H9 (cell line): ENCODE data around the gene CLRN3. TPM values are rescaled to one million over a fixed set of nuclear protein-coding genes. Genes with fewer than 3 reads are reported as not detected.

ENCODE experiments used
- DNase-seq: peaks from one replicate; pipeline ENCODE4 v3.0.0-alpha.2; 2017
- H2AFZ ChIP-seq: one replicate; pipeline ENCODE4 v1.6.1; 2013; ENCODE audit warnings: mild to moderate bottlenecking, low read length, control low read depth, moderate library complexity
- H2AK5ac ChIP-seq: 2 replicates; pipeline ENCODE4 v1.6.1; 2013; ENCODE audit warnings: low read length, control low read depth, mixed read lengths; ENCODE audit not compliant: insufficient read length
- H2BK120ac ChIP-seq: one replicate; pipeline ENCODE4 v1.6.1; 2013; ENCODE audit warnings: low read depth, mild to moderate bottlenecking, low read length, control low read depth, inconsistent platforms; ENCODE audit not compliant: poor library complexity, severe bottlenecking
- H2BK12ac ChIP-seq: 2 replicates; pipeline ENCODE4 v1.6.1; 2013; ENCODE audit warnings: low read length, control low read depth, mixed read lengths, low read depth; ENCODE audit not compliant: insufficient read length
- H2BK15ac ChIP-seq: 2 replicates; pipeline ENCODE4 v1.6.1; 2013; ENCODE audit warnings: low read depth, low read length, control low read depth
- H2BK20ac ChIP-seq: one replicate; pipeline ENCODE4 v1.6.1; 2013; ENCODE audit warnings: low read depth, mild to moderate bottlenecking, low read length, control low read depth, inconsistent platforms; ENCODE audit not compliant: poor library complexity, severe bottlenecking
- H2BK5ac ChIP-seq: 2 replicates; pipeline ENCODE4 v1.6.1; 2013; ENCODE audit warnings: low read length, control low read depth, mixed read lengths; ENCODE audit not compliant: insufficient read length
- H3K14ac ChIP-seq: 2 replicates; pipeline ENCODE4 v1.6.1; 2013; ENCODE audit warnings: low read length, control low read depth; ENCODE audit not compliant: insufficient read depth
- H3K18ac ChIP-seq: 2 replicates; pipeline ENCODE4 v1.6.1; 2013; ENCODE audit warnings: low read depth, mild to moderate bottlenecking, mixed read lengths, low read length, control low read depth; ENCODE audit not compliant: insufficient read length
- H3K23ac ChIP-seq: 2 replicates; pipeline ENCODE4 v1.6.1; 2013; ENCODE audit warnings: low read length, control low read depth, mixed read lengths, low read depth; ENCODE audit not compliant: insufficient read length
- H3K23me2 ChIP-seq: 2 replicates; pipeline ENCODE4 v1.6.1; 2013; ENCODE audit warnings: low read depth, mild to moderate bottlenecking, mixed read lengths, low read length, control low read depth; ENCODE audit not compliant: insufficient read length, poor library complexity, severe bottlenecking
- H3K27ac ChIP-seq: 2 replicates; pipeline ENCODE4 v1.5.1; 2013; ENCODE audit warnings: low read length, control low read depth, mixed read lengths, low read depth; ENCODE audit not compliant: insufficient read length
- H3K27me3 ChIP-seq: 2 replicates; pipeline ENCODE4 v1.6.1; 2013; ENCODE audit warnings: low read length, control low read depth, inconsistent platforms; ENCODE audit not compliant: insufficient read depth
- H3K4ac ChIP-seq: 2 replicates; pipeline ENCODE4 v1.6.1; 2013; ENCODE audit warnings: low read depth, mild to moderate bottlenecking, control low read depth, inconsistent platforms, low read length, moderate library complexity
- H3K4me1 ChIP-seq: 2 replicates; pipeline ENCODE4 v1.6.1; 2013; ENCODE audit warnings: low read length, control low read depth, inconsistent platforms; ENCODE audit not compliant: insufficient read depth
- H3K4me2 ChIP-seq: 2 replicates; pipeline ENCODE4 v1.6.1; 2013; ENCODE audit warnings: low read length, control low read depth, mixed read lengths; ENCODE audit not compliant: insufficient read length, insufficient read depth
- H3K56ac ChIP-seq: 2 replicates; pipeline ENCODE4 v1.6.1; 2013; ENCODE audit warnings: low read depth, mild to moderate bottlenecking, mixed read lengths, low read length, control low read depth; ENCODE audit not compliant: insufficient read length
- H3K79me1 ChIP-seq: 2 replicates; pipeline ENCODE4 v1.6.1; 2013; ENCODE audit warnings: low read depth, mild to moderate bottlenecking, moderate library complexity, low read length, control low read depth, inconsistent platforms; ENCODE audit not compliant: insufficient read depth, poor library complexity, severe bottlenecking
- H3K79me2 ChIP-seq: 2 replicates; pipeline ENCODE4 v1.6.1; 2013; ENCODE audit warnings: low read length, control low read depth, inconsistent platforms; ENCODE audit not compliant: insufficient read depth
- H3K9ac ChIP-seq: 2 replicates; pipeline ENCODE4 v1.6.1; 2013; ENCODE audit warnings: low read length, control low read depth, mixed read lengths; ENCODE audit not compliant: insufficient read length; ENCODE audit errors: extremely low read depth
- H3K9me3 ChIP-seq: one replicate; pipeline ENCODE4 v1.6.1; 2013; ENCODE audit warnings: low read depth, low read length, inconsistent platforms; ENCODE audit not compliant: control insufficient read depth
- H3T11ph ChIP-seq: one replicate; pipeline ENCODE4 v1.6.1; 2013; ENCODE audit warnings: mild to moderate bottlenecking, low read length, control low read depth, inconsistent platforms
- H4K20me1 ChIP-seq: one replicate; pipeline ENCODE4 v1.6.1; 2013; ENCODE audit not compliant: control insufficient read depth, insufficient read length, insufficient read depth
- H4K5ac ChIP-seq: 2 replicates; pipeline ENCODE4 v1.6.1; 2013; ENCODE audit warnings: low read depth, mild to moderate bottlenecking, mixed read lengths, low read length, control low read depth; ENCODE audit not compliant: insufficient read length
- H4K8ac ChIP-seq: replicated peaks from 2 replicates; pipeline ENCODE4 v1.6.1; 2013; ENCODE audit warnings: low read length, control low read depth, mixed read lengths, low read depth; ENCODE audit not compliant: insufficient read length
- H4K91ac ChIP-seq: 2 replicates; pipeline ENCODE4 v1.6.1; 2013; ENCODE audit warnings: low read depth, mild to moderate bottlenecking, moderate library complexity, mixed read lengths, low read length, control low read depth; ENCODE audit not compliant: insufficient read length
- H3K27ac Mint-ChIP-seq, 3 experiments: 2 replicates in 2 of 3; 3 replicates in 1 of 3; pipeline ENCODE4 v1.8.0; 2020 to 2021; ENCODE audit warnings: mixed read lengths in 3 of 3, mild to moderate bottlenecking in 1 of 3, moderate library complexity in 1 of 3
- H3K27me3 Mint-ChIP-seq: 2 replicates; pipeline ENCODE4 v1.8.0; 2021; ENCODE audit warnings: low read depth, mild to moderate bottlenecking, moderate library complexity, mixed read lengths
- H3K36me3 Mint-ChIP-seq, 3 experiments: 2 replicates in 2 of 3; 3 replicates in 1 of 3; pipeline ENCODE4 v1.8.0; 2020 to 2021; ENCODE audit warnings: low read depth in 3 of 3, mixed read lengths in 3 of 3; ENCODE audit not compliant: insufficient read depth in 1 of 3
- H3K4me1 Mint-ChIP-seq, 2 experiments: 2 replicates each; pipeline ENCODE4 v1.8.0; 2020; ENCODE audit warnings: mixed read lengths in 2 of 2
- H3K4me3 Mint-ChIP-seq, 2 experiments: 2 replicates in 1 of 2; 3 replicates in 1 of 2; pipeline ENCODE4 v1.8.0; 2020 to 2021; ENCODE audit warnings: mild to moderate bottlenecking in 2 of 2, mixed read lengths in 2 of 2, moderate library complexity in 1 of 2
- H3K9me3 Mint-ChIP-seq, 2 experiments: 2 replicates in 1 of 2; 3 replicates in 1 of 2; pipeline ENCODE4 v1.8.0; 2020; ENCODE audit warnings: mild to moderate bottlenecking in 2 of 2, mixed read lengths in 2 of 2, moderate library complexity in 1 of 2
- WGBS: extraction: QIAGEN DNeasy Blood & Tissue Kit; methylation state at CpG from one replicate; pipeline ENCODE4 v1.1.7; 2013; ENCODE audit warnings: missing lambda C conversion rate, low lambda C conversion rate, mixed read lengths; ENCODE audit not compliant: insufficient read length; ENCODE audit errors: extremely low coverage; 5-methylcytosine and 5-hydroxymethylcytosine counted together
- total RNA-seq: library from RNA; stranded (reverse); gene quantifications from 2 replicates; pipeline ENCODE4 v1.2.1, GENCODE V29; 2021
- TF ChIP-seq, protein P1 (sequence below): fragments of 200-600 bp; sonication (generic); conservative IDR thresholded peaks from 3 replicates; pipeline ENCODE4 v1.8.0; 2021; ENCODE audit warnings: antibody characterized with exemption, mild to moderate bottlenecking

CLRN3 gene
- total RNA-seq, 1 experiment from 2014 or later: not detected

DNA sequence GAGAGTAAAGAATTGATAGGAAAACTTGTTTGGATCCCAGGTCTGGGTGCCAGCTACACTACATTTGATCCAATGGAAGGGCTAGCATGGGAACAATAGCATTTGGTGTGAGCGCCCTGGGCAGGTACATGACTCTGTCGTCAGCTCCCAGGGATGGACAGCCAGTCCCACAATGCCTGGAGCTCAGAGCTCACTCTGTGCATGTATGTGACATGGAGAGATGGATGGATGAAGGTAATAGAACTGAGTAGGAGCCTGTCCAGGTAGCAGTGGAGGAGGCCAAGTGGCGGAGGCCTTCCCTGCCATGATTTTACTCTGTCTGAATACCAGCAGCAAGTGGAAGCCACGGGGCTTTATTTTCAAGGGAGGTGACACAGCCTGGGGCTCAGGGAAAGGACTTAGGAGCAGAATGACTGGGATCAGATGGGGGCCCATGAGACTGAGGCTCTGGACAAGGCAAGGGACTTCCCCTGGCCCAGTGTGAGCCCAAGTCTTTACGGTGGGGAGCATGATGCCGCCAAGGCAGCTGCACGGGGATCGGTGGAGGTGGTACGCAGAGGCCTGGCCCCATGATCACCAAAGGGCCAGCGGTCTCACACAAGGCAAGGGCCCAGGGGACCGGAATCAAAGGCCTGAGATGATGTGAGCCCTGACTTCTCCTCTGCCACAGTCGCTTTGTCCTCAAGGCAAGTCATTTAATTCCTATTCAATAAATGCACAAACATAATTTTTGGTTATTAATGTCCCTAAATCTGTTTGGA, 20.0 kb upstream of the CLRN3 start:
- TF ChIP-seq, protein P1, sequence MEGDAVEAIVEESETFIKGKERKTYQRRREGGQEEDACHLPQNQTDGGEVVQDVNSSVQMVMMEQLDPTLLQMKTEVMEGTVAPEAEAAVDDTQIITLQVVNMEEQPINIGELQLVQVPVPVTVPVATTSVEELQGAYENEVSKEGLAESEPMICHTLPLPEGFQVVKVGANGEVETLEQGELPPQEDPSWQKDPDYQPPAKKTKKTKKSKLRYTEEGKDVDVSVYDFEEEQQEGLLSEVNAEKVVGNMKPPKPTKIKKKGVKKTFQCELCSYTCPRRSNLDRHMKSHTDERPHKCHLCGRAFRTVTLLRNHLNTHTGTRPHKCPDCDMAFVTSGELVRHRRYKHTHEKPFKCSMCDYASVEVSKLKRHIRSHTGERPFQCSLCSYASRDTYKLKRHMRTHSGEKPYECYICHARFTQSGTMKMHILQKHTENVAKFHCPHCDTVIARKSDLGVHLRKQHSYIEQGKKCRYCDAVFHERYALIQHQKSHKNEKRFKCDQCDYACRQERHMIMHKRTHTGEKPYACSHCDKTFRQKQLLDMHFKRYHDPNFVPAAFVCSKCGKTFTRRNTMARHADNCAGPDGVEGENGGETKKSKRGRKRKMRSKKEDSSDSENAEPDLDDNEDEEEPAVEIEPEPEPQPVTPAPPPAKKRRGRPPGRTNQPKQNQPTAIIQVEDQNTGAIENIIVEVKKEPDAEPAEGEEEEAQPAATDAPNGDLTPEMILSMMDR: no peak
- no peak overlapping the region for H3K18ac ChIP-seq
- no CpG with 5 or more reads among the region's 12 CpGs for WGBS
- no peak overlapping the region for H2BK15ac ChIP-seq
- no peak overlapping the region for H2BK120ac ChIP-seq
- Mint-ChIP-seq H3K27ac (no peak overlapping the region; a peak in 1 of 7 replicates), H3K36me3 (no peaks in the 10 kb centered on the region), H3K4me1 (peaks cover 4% of the 10 kb centered on the region in 2 experiments; a peak in 2 of 4 replicates), H3K27me3 (peaks cover 24% of the 10 kb centered on the region), H3K4me3 (no peak overlapping the region), H3K9me3 (no peaks in the 10 kb centered on the region)
- H4K20me1 ChIP-seq: no peaks in the 10 kb centered on the region
- H2BK5ac ChIP-seq: no peak overlapping the region
- no peak overlapping the region for H3K23ac ChIP-seq
- H3K9ac ChIP-seq: no peak overlapping the region
- H3K14ac ChIP-seq: no peak overlapping the region
- no peaks in the 10 kb centered on the region for H3K79me2 ChIP-seq
- no peak overlapping the region for H3K4me2 ChIP-seq
- no peak overlapping the region for H2BK12ac ChIP-seq
- H2BK20ac ChIP-seq: no peak overlapping the region
- no peak overlapping the region for H3K4ac ChIP-seq
- H4K5ac ChIP-seq: no peak overlapping the region
- no peaks in the 10 kb centered on the region for H3K9me3 ChIP-seq
- H4K8ac ChIP-seq: no peak overlapping the region
- no peaks in the 10 kb centered on the region for H3K23me2 ChIP-seq
- no peak overlapping the region for H3K56ac ChIP-seq
- H3K4me1 ChIP-seq: no peaks in the 10 kb centered on the region
- H3K27ac ChIP-seq: no peak overlapping the region
- no peak overlapping the region for H2AK5ac ChIP-seq
- H2AFZ ChIP-seq: no peak overlapping the region
- H4K91ac ChIP-seq: no peak overlapping the region
- H3K27me3 ChIP-seq: no peaks in the 10 kb centered on the region; the same call in 1 of the 2 replicates
- no peak for DNase-seq
- H3K79me1 ChIP-seq: no peaks in the 10 kb centered on the region
- no peak overlapping the region for H3T11ph ChIP-seq
